Panc1 (cell line): ENCODE measurements around the gene CBARP. TPM values are rescaled to one million over a fixed set of nuclear protein-coding genes. Genes with fewer than 3 reads are reported as not detected.
A peak's percentile ranks its signal among the peaks of the same experiment; 100 is the strongest.

ENCODE experiments used
- ATAC-seq: fragments of 200-7000 bp; cut with Tn5 transposase; 2 replicates; pipeline ENCODE4 v1.9.1; 2020; ENCODE audit warnings: mild to moderate bottlenecking, moderate library complexity
- BruUV-seq: library from RNA; stranded (reverse); fragments of 400-500 nt; replicated peaks from 2 replicates; lab custom pipeline; 2021; lab: Mats Ljungman, UMichigan
- CTCF ChIA-PET: fragments of 300-600 bp; sonication (Branson Sonifier 250); formaldehyde crosslinking; loops from one replicate; lab custom pipeline; 2022; ENCODE audit warnings: antibody characterized with exemption; lab: Charles Lee
- POLR2A ChIA-PET: fragments of 300-600 bp; sonication (Branson Sonifier 250); formaldehyde crosslinking; loops from one replicate; lab custom pipeline; 2022; ENCODE audit warnings: antibody characterized with exemption; lab: Charles Lee
- DNase-seq: peaks from one replicate; pipeline ENCODE4 v3.0.0-alpha.2; 2010; ENCODE audit warnings: low read depth, low spot score
- H3K27ac ChIP-seq: 2 replicates; pipeline ENCODE4 v1.5.1; 2011; ENCODE audit warnings: mild to moderate bottlenecking, low read length, inconsistent platforms
- H3K27me3 ChIP-seq: fragments of 200-500 bp; sonication (Bioruptor generic); 2 replicates; pipeline ENCODE4 v1.6.0; 2014; ENCODE audit warnings: low read length, inconsistent platforms; ENCODE audit not compliant: control insufficient read depth, insufficient read depth
- H3K36me3 ChIP-seq: fragments of 200-500 bp; sonication (Bioruptor generic); 2 replicates; pipeline ENCODE4 v1.5.1; 2014; ENCODE audit warnings: inconsistent platforms, mild to moderate bottlenecking, low read length, moderate library complexity; ENCODE audit not compliant: control insufficient read depth, insufficient read depth
- H3K4me1 ChIP-seq: 2 replicates; pipeline ENCODE4 v1.5.1; 2011; ENCODE audit warnings: inconsistent platforms, mild to moderate bottlenecking, low read length, moderate library complexity; ENCODE audit not compliant: control insufficient read depth, insufficient read depth
- H3K4me3 ChIP-seq, 2 experiments: 2 replicates each; pipeline ENCODE4 v1.5.1; 2011 to 2012; ENCODE audit warnings: low read depth in 2 of 2, low read length in 2 of 2, mild to moderate bottlenecking in 2 of 2, inconsistent platforms in 1 of 2, moderate library complexity in 1 of 2
- H3K9me3 ChIP-seq: fragments of 200-500 bp; sonication (Bioruptor generic); 2 replicates; pipeline ENCODE4 v1.5.1; 2014; ENCODE audit warnings: low read depth, mild to moderate bottlenecking, inconsistent platforms, low read length, moderate library complexity; ENCODE audit not compliant: control insufficient read depth, insufficient read depth
- POLR2AphosphoS5 ChIP-seq: IDR thresholded peaks from 2 replicates; pipeline ENCODE4 v1.6.1; 2012; ENCODE audit warnings: mild to moderate bottlenecking, low read depth, low read length, moderate library complexity
- SIN3A ChIP-seq: IDR thresholded peaks from 2 replicates; pipeline ENCODE4 v1.6.1; 2012; ENCODE audit warnings: low read depth, mild to moderate bottlenecking, low read length, moderate library complexity, borderline replicate concordance; ENCODE audit not compliant: insufficient read depth
- TCF7L2 ChIP-seq: IDR thresholded peaks from 2 replicates; pipeline ENCODE4 v1.6.1; 2011; ENCODE audit warnings: mild to moderate bottlenecking, low read depth, low read length, inconsistent platforms
- in situ Hi-C: cut with HindIII; loops from 2 replicates; pipeline ENCODE4 v1.10.0; 2016; ENCODE audit warnings: low sequenced_read_pairs, low pct_unique_long_range_greater_than_20kb
- intact Hi-C: fragments of 100-400 bp; cut with micrococcal nuclease; formaldehyde crosslinking; loops from one replicate; pipeline ENCODE4 v1.10.0; 2022; ENCODE audit not compliant: unreplicated experiment
- total RNA-seq: library from RNA; stranded (reverse); gene quantifications from one replicate; pipeline ENCODE4 v1.2.1, GENCODE V29; 2021; ENCODE audit not compliant: unreplicated experiment
- TF ChIP-seq, protein P1 (sequence below), 2 experiments: IDR thresholded peaks; 2 replicates each; pipeline ENCODE4 v1.6.1; 2011 to 2012; ENCODE audit warnings: low read depth in 2 of 2, control low read depth in 1 of 2, low read length in 1 of 2, mild to moderate bottlenecking in 1 of 2, moderate library complexity in 1 of 2; ENCODE audit not compliant: insufficient read depth in 1 of 2
- TF ChIP-seq, protein P2 (sequence below): fragments of 450-650 bp; IDR thresholded peaks from 2 replicates; pipeline ENCODE4 v1.5.1; 2017; ENCODE audit warnings: mild to moderate bottlenecking

The CBARP gene
- total RNA-seq, 1 experiment from 2014 or later = 14.5 TPM

DNA sequence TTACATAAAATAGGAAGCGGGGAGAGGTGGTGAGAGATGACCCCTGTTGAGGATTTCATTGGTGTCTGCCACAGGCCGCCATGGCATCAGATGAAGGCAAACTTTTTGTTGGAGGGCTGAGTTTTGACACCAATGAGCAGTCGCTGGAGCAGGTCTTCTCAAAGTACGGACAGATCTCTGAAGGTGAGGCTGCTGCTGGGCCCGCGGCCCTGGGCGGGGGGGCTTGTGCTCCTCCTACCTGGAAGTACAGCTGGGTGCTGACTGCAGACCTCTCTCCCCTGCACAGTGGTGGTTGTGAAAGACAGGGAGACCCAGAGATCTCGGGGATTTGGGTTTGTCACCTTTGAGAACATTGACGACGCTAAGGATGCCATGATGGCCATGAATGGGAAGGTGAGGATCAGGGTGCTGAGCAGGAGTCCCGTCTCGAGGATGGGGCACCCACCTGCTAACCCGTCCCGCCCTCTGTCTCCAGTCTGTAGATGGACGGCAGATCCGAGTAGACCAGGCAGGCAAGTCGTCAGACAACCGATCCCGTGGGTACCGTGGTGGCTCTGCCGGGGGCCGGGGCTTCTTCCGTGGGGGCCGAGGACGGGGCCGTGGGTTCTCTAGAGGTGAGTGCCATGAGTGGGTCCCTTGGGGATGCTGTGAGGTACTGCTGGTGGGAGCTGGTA is 33.2 kb upstream of the CBARP start:
- Histone ChIP-seq H3K9me3 (no peaks in the 10 kb centered on the region), H3K36me3 (no peaks in the 10 kb centered on the region; the same call in 1 of the 2 replicates), H3K4me3 (no peak overlapping the region; a peak in 1 of 4 replicates), H3K27me3 (no peaks in the 10 kb centered on the region), H3K4me1 (peaks cover 31% of the 10 kb centered on the region), H3K27ac (peak overlapping the region; percentile 91)
- in situ Hi-C loops (no loop called here), intact Hi-C loops (loop anchor here (10.0 kb wide), 1 partner anchor 104 kb away; no protein-coding TSS in a partner anchor)
- TF ChIP-seq SIN3A (no peak), TCF7L2 (no peak), POLR2AphosphoS5 (no peak)
- TF ChIP-seq, protein P1, sequence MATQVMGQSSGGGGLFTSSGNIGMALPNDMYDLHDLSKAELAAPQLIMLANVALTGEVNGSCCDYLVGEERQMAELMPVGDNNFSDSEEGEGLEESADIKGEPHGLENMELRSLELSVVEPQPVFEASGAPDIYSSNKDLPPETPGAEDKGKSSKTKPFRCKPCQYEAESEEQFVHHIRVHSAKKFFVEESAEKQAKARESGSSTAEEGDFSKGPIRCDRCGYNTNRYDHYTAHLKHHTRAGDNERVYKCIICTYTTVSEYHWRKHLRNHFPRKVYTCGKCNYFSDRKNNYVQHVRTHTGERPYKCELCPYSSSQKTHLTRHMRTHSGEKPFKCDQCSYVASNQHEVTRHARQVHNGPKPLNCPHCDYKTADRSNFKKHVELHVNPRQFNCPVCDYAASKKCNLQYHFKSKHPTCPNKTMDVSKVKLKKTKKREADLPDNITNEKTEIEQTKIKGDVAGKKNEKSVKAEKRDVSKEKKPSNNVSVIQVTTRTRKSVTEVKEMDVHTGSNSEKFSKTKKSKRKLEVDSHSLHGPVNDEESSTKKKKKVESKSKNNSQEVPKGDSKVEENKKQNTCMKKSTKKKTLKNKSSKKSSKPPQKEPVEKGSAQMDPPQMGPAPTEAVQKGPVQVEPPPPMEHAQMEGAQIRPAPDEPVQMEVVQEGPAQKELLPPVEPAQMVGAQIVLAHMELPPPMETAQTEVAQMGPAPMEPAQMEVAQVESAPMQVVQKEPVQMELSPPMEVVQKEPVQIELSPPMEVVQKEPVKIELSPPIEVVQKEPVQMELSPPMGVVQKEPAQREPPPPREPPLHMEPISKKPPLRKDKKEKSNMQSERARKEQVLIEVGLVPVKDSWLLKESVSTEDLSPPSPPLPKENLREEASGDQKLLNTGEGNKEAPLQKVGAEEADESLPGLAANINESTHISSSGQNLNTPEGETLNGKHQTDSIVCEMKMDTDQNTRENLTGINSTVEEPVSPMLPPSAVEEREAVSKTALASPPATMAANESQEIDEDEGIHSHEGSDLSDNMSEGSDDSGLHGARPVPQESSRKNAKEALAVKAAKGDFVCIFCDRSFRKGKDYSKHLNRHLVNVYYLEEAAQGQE (IDR thresholded peaks at IDR 0.05; ENCODE audit: insufficient read depth in 1 of 2, low read depth in 2 of 2, low read length in 1 of 2) = no peak
- TF ChIP-seq, protein P2, sequence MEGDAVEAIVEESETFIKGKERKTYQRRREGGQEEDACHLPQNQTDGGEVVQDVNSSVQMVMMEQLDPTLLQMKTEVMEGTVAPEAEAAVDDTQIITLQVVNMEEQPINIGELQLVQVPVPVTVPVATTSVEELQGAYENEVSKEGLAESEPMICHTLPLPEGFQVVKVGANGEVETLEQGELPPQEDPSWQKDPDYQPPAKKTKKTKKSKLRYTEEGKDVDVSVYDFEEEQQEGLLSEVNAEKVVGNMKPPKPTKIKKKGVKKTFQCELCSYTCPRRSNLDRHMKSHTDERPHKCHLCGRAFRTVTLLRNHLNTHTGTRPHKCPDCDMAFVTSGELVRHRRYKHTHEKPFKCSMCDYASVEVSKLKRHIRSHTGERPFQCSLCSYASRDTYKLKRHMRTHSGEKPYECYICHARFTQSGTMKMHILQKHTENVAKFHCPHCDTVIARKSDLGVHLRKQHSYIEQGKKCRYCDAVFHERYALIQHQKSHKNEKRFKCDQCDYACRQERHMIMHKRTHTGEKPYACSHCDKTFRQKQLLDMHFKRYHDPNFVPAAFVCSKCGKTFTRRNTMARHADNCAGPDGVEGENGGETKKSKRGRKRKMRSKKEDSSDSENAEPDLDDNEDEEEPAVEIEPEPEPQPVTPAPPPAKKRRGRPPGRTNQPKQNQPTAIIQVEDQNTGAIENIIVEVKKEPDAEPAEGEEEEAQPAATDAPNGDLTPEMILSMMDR = no peak
- ChIA-PET POLR2A (no interaction called here), CTCF (no interaction called here)
- DNase-seq = no peak
- TSS peak; percentile 80 for BruUV-seq
- no peak for ATAC-seq

DNA sequence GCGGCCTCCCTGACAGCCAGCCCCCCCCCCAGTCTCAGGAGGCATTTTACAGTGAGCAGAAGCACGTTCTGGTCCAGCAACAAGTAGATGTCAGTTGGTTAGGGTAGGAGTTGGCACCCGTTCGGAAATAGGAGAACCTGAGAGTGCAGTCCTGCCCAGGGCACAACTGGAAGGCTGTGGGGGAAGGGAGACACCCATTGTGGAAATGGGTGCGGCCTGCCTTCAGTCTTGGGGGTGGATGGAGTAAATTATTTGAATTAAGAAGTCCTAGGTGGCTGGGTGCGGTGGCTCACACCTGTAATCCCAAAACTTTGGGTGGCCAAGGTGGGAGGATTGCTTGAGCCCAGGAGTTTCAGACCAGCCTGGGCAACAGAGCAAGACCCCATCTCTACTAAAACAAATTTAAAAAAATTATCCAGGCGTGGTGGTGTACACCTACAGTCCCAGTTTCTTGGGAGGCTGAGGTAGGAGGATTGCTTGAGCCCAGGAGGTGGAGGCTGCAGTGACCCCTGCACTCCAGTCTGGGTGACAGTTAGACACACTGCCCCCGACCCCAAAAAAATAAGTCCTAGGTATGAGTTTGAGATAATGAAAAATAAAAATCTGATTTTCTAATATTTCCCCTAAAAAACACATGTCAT is 32.5 kb upstream of the CBARP start:
- Histone ChIP-seq H3K27ac (peak overlapping the region; percentile 91), H3K9me3 (no peaks in the 10 kb centered on the region), H3K4me1 (peaks cover 34% of the 10 kb centered on the region), H3K4me3 (peak overlapping the region; percentile 54 to 72), H3K36me3 (no peaks in the 10 kb centered on the region; the same call in 1 of the 2 replicates), H3K27me3 (no peaks in the 10 kb centered on the region)
- no TSS peak for BruUV-seq
- TF ChIP-seq SIN3A (0 out of 2 replicates have a peak, but pooled peaks have one; percentile 8), TCF7L2 (no peak)
- ChIA-PET CTCF (no interaction called here), POLR2A (no interaction called here)
- ATAC-seq (no peak), DNase-seq (no peak)
- intact Hi-C loops = loop anchor here (10.0 kb wide), 1 partner anchor 104 kb away; no protein-coding TSS in a partner anchor
- in situ Hi-C loops = no loop called here
